CD4-positive, alpha-beta T cell treated with Interleukin-6 for 4 hours (primary cell): ENCODE data around the gene TRAIP.
"Not testable (repeated sequence)": the region's sequence is repeated elsewhere in the genome, so short reads cannot be mapped to it uniquely, and the experiment has no call there.

Experiments
- DNase-seq: peaks from one replicate; pipeline ENCODE4 v3.0.0-alpha.2; 2020; ENCODE audit warnings: mixed read lengths

TRAIP gene

GRCh38 chr3:49790626-49791411, 65.5 kb downstream of the TRAIP start:
- DNase-seq: no peak

- DNase-seq: no peak
These were observed 68.3 kb downstream of the TRAIP start for GRCh38 chr3:49788056-49788455.

GRCh38 chr3:49787536-49787935, 68.8 kb downstream of the TRAIP start:
- DNase-seq: no peak

GRCh38 chr3:49787182-49787464, 69.2 kb downstream of the TRAIP start:
- no peak for DNase-seq

- peak; percentile 100 for DNase-seq
These were observed 69.8 kb downstream of the TRAIP start, which contains the start of gene IP6K1 for GRCh38 chr3:49786357-49787181. IP6K1 (minus strand) TSS chr3:49786542; CDS start chr3:49748040, 38,502 bp downstream.

DNA sequence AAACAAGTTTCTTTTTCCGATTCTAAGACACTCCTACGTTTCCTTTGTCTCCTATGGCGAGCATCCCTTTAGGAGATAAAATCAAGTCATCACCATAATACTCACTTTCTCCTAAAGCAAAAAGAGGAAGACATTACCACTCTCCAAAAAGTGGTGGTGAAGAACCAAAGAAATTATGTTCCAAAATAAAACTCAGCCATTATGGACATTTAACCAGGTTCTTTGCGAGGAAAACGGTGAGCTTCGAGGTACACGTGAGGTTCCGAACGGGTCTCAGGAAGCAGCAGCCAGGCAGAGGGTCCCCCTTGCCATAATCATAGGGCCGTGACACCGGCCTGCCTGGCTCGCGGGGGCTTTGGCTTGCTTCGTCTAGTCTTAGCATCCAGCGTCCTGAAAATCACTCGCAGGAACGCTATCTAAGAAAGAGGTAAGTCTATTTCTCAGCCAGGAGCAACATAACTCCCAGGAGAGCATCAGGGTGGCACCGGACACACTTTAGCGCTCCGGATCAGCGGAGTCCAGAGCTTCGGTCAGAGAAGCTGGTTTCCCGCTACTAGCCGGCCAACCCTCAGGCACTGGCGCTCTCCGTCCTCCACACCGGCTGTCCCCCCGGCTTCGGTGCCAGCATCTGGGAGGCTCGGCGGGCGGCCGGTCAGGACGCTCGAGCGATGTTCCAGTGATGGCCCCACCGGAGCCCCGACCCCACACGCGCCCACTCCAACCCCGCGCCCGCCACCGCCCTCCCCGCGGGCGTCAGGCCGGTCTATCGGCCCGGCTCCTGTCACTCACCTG, 70.6 kb downstream of the TRAIP start:
- DNase-seq: peak; percentile 23

GRCh38 chr3:49782277-49782676, 74.1 kb downstream of the TRAIP start:
- DNase-seq: not testable (repeated sequence)

DNA sequence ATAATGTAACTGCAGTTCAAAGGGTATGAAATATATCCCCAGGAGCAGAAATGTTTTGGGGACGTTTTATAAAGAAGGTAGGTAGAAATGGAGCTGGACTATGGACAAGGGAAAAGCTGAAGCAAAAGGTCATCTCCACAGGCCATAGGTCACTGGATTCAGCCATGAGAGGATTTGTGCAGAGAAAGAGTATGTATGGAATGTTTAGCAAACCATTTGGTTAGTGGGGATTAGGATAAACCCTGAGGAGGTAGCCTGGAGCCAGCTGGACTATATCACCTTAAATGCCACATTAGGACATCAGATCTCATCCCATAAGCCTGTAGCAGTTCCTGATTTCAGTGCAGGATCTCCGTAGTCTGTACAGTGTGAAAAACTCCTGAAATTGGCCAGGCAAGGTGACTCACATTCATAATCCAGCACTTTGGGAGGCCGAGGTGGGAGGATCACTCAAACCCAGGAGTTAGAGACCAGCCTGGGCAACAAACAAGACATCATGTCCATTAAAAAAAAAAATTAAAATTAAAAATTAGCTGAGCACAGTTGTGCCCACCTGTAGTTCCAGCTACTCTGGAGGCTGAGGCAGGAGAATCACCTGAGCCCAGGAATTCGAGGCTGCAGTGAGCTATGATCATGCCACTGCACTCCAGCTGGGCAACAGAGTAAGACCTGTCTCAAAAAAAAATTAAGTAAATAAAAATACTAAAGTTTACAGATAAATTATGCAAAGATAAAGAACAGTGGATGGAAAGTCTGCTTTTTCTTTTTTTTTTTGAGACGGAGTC, 74.8 kb downstream of the TRAIP start:
- DNase-seq: no peak

DNA sequence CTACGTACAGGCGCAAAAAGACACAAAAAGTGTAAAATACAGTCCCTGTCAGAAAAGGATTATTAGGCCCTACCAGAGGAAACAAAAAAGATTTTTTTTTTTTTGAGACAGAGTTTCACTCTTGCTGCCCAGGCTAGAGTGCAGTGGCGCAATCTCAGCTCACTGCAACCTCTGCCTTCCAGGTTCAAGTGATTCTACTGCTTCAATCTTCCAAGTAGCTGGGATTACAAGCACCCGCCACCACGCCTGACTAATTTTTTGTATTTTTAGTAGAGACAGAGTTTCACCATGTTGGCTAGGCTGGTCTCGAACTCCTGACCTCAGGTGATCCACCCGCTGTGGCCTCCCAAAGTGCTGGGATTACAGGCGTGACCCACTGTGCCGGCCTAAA, 75.4 kb downstream of the TRAIP start:
- not testable (repeated sequence) for DNase-seq

DNA sequence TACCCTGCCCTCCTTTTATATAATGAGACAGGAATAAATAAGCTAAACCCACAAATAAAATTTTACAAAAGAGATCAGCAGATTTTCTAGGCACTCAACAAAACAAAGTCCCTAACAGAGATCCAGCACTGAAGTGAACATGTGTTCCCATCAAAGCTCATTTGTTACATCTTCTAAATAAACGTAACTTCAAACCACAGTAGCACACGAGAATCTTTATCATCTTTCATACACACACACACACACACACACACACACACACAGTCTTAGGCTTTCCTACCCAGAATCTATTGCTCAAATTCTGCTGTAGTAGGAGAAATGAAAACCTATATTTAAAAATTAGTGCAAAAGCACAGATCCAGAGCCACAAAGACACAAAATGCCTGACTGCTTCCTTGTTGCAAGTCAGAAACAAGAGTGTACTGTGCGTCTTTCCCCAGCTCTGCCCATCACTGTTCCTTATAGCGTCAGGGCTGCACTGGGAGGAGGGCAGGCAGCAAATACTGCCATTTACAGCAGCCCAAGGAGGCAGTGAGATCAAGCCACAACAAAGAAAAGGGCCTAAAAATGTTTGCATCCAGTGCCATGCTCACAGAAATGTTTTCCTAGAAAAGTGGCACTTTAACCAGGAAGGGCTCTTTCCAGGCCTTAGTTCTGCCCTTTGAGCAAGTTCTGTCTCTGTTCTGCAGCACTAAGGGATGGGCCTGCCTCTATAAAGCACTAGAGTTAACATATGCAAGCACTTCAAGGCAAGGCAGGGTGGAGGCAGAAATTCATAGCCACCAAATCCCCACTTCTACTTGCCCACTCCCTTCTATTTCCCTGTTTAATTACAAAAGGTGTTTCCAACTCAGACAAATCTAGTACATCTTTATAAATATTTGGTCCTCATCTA, 76.0 kb downstream of the TRAIP start:
- no peak for DNase-seq

- no peak for DNase-seq
These were observed 76.8 kb downstream of the TRAIP start for GRCh38 chr3:49779358-49780079.
